Measurements from ENCODE around the gene PFKFB4. TPM values are rescaled to one million over a fixed set of nuclear protein-coding genes. Genes with fewer than 3 reads are reported as not detected.

The PFKFB4 gene
- 7.1 and 7.5 TPM in 2 replicates for total RNA-seq

DNA sequence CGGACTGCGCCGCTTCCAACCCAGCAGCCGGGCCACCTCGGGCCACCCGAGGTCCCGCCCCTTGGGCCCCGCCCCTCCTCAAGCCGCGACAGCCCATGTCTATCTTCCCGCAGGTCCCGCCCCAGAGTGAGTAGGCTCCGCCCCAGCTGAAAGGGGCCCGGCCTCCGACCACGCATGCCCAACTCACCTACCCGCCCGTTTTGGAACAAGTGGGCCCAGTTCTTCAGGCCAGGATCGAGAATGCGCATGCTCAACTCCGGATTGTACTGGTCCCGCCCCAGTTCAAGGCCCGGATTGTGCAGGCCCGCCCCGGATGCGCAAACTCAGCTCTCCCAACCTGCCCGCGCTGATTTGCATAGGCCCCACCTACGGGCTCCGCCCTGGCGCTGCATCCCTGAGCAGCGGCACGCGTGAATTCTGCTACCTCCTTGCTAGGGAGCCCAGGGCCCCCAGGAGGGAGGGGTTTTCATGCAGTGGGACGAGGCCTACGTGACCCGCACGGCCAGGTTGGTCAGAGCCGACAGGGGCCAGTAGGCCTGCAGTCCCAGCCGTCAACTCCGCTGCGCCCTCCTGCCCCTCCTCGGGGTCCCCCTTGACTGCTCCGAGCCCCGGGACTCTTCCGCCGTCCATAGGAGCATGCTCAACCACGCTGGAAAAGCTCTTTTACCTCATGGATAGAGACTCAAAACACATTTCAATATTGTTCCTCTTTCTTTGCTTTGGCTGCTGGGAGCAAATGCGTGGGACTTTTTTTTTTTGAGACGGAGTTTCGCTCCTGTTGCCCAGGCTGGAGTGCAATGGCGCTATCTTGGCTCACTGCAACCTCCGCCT is at the start of gene PFKFB4:
PFKFB4 (minus strand) TSS at position 8 of the 831 bp plus-strand sequence. CDS start 26 bp downstream, outside the sequence.

DNA sequence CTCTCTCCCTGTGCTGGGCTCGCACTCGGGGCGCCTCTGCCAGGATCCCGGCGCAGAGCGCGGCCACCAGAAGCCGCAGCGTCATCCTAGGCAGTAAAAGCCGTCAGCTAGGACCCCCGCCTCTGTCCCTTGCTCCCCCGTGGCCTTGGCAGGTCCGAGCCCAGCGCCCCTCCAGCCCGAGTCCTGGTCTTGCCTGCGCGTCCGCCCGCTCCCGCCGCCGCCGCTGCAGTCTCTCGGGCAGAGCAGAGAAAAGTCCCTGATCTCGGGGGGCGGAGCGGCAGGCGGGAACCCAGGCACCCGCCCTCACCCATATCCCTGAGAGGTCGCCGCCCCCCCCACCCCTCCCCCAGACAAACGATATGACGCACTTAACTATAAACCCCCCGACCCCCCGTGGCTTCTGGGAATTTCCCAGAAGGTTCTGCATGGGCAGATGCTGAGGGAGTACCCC is 38.5 kb upstream of the PFKFB4 start, which contains the start of gene COL7A1:
COL7A1 (minus strand) TSS at position 255 of the 451 bp plus-strand sequence; CDS start at position 85, 170 bp downstream.

DNA sequence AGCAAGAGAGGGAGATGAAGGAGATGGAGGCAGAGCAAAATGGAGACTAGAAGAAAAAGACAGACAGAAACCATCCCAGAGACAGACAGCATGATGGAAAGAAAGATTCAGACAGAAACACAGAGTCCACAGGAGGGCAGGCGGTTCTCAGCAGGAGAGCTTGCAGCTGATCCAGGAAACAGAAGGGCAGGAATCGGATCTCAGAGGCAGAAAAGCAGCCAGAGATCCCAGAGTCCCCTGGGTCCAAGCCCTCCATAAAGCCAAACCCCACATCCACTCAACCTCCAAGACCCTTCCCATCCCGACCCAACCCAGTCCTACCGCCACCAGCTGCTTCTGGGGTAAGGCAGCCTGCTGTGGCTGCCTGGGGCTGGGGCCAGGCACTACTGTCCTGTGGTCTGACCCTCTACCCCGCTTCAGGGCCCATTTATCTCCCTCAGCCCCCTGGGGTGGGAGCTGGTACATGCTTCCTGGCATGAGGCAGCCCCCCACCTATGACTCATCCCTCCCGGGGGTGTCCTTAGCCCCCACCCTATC is 6.8 kb upstream of the PFKFB4 start, which contains the start of gene UCN2:
UCN2 (minus strand) TSS at position 400 of the 537 bp plus-strand sequence. CDS start 657 bp downstream, outside the sequence.

DNA sequence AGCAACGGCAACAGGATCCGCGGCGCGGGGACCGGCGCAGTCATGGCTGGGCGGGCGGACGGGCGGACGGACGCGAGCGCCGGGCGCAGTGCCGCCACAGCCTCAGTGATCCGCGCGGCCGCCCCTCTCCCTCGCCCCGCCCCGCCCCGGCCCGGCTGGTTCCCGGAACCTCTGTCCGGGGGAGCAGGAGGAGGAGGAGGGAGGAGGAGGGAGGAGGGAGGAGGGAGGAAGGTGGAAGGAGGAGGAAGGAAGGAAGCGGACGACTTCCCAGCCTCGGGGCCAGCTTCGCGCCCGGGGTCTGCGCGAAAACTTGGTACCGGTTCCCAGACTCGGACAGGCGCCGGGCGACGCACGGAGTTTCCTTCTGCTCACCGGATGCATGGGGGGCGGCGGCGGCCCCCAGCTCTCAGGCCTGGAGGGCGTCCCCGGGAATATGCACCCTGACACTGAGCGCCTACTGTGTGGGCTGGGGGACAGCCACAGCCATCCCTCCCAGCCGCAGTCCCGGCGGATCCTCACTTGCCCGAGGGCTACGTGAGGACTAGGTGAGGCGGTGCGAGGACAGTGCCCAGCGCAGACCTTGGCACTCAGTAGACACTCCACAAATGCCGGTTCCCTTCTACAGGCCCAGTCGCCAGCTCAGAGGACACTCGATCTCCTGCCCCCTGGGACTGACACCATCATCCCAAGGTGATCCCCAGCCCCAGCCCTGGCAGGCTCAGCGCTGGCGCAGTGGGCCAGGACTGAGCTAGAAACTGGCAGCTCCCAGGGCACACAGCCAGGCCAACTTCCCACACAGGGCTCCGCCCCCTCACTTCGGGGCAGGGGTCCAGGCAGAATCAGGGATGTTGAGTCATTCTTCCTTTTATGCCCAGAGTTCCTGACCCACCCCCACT is 52.3 kb downstream of the PFKFB4 start, which contains the start of gene SHISA5:
SHISA5 (minus strand) TSS at position 124 of the 896 bp plus-strand sequence; CDS start at position 44, 80 bp downstream.

Other genes with a start within 250 kb of the PFKFB4 start
- gene SPINK8, start 223.1 kb downstream of the PFKFB4 start, total RNA-seq, result not detected in 2 replicates
- gene FBXW12, start 184.6 kb downstream of the PFKFB4 start, total RNA-seq, result 0.25 TPM in 1 of 2 replicates, not detected in the other
- gene PLXNB1, start 126.7 kb downstream of the PFKFB4 start, total RNA-seq, result 55.9 and 190 TPM in 2 replicates
- gene CCDC51, start 116.7 kb downstream of the PFKFB4 start, total RNA-seq, result 19.9 and 26.2 TPM in 2 replicates
- gene TMA7, start 116.5 kb downstream of the PFKFB4 start, total RNA-seq, result 77.1 and 221 TPM in 2 replicates
- 5.5 and 11.2 TPM in 2 replicates for gene ATRIP, start 110.1 kb downstream of the PFKFB4 start, total RNA-seq
- 190 and 243 TPM in 2 replicates for gene SHISA5, start 52.6 kb downstream of the PFKFB4 start, total RNA-seq
- gene UCN2, start 7.0 kb upstream of the PFKFB4 start, total RNA-seq, result 8.4 and 9.9 TPM in 2 replicates
- 122 and 146 TPM in 2 replicates for gene COL7A1, start 38.5 kb upstream of the PFKFB4 start, total RNA-seq
- gene UQCRC1, start 52.8 kb upstream of the PFKFB4 start, total RNA-seq, result 349 and 382 TPM in 2 replicates
- not detected in 2 replicates for gene TMEM89, start 65.0 kb upstream of the PFKFB4 start, total RNA-seq
- 28.2 and 29.3 TPM in 2 replicates for gene SLC26A6, start 78.7 kb upstream of the PFKFB4 start, total RNA-seq
- gene CELSR3, start 106.1 kb upstream of the PFKFB4 start, total RNA-seq, result 1.1 and 3.8 TPM in 2 replicates
- 20.5 and 24.4 TPM in 2 replicates for gene NCKIPSD, start 129.1 kb upstream of the PFKFB4 start, total RNA-seq
- 60.1 and 76.3 TPM in 2 replicates for gene IP6K2, start 160.4 kb upstream of the PFKFB4 start, total RNA-seq